Adrenal gland (tissue), 5 donors: ENCODE measurements around the gene MYO9A.

Source experiments
- POLR2A ChIP-seq, 2 donors: fragments of 450-650 bp; IDR thresholded peaks; one replicate each; pipeline ENCODE4 v1.6.1; 2017; ENCODE audit warnings: antibody characterized with exemption in 2 of 2, mild to moderate bottlenecking in 2 of 2, moderate library complexity in 1 of 2
- TF ChIP-seq, protein P1 (sequence below), 6 experiments: fragments of 450-650 bp in 4 of 6; fragments of 200-600 bp in 2 of 6; sonication (generic) in 1 of 6; IDR thresholded peaks; 1 replicate in 5 of 6; 2 replicates in 1 of 6; pipeline versions ENCODE4 v1.5.1 to v1.8.0; 2016 to 2021; ENCODE audit warnings: antibody characterized with exemption in 6 of 6, mild to moderate bottlenecking in 2 of 6, moderate library complexity in 1 of 6
- donor health status: DM: no; HTN: no; CAD: no.

GRCh38 chr15:72050700-72051099, 67.2 kb downstream of the MYO9A start:
- TF ChIP-seq, protein P1, sequence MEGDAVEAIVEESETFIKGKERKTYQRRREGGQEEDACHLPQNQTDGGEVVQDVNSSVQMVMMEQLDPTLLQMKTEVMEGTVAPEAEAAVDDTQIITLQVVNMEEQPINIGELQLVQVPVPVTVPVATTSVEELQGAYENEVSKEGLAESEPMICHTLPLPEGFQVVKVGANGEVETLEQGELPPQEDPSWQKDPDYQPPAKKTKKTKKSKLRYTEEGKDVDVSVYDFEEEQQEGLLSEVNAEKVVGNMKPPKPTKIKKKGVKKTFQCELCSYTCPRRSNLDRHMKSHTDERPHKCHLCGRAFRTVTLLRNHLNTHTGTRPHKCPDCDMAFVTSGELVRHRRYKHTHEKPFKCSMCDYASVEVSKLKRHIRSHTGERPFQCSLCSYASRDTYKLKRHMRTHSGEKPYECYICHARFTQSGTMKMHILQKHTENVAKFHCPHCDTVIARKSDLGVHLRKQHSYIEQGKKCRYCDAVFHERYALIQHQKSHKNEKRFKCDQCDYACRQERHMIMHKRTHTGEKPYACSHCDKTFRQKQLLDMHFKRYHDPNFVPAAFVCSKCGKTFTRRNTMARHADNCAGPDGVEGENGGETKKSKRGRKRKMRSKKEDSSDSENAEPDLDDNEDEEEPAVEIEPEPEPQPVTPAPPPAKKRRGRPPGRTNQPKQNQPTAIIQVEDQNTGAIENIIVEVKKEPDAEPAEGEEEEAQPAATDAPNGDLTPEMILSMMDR (IDR thresholded peaks at IDR 0.05) = no peak
- no peak for TF ChIP-seq POLR2A (IDR thresholded peaks at IDR 0.05)
